CD1c-positive myeloid dendritic cell (primary cell): ENCODE results near the gene NOP16.
"Not testable (repeated sequence)": the region's sequence is repeated elsewhere in the genome, so short reads cannot be mapped to it uniquely, and the experiment has no call there.

Experiments
- DNase-seq: peaks from one replicate; pipeline ENCODE4 v3.0.0-alpha.2; 2016; ENCODE audit errors: extremely low spot score

NOP16 gene

GRCh38 chr5:176409765-176410164, 21.4 kb upstream of the NOP16 start:
- no peak for DNase-seq

- no peak for DNase-seq
These were observed 20.2 kb upstream of the NOP16 start for GRCh38 chr5:176408590-176408989.

GRCh38 chr5:176408252-176408573, 19.8 kb upstream of the NOP16 start:
- not testable (repeated sequence) for DNase-seq

GRCh38 chr5:176407456-176408251, 19.3 kb upstream of the NOP16 start:
- no peak for DNase-seq

GRCh38 chr5:176406436-176407052, 18.1 kb upstream of the NOP16 start:
- DNase-seq: no peak

- no peak for DNase-seq
These were observed 17.4 kb upstream of the NOP16 start for GRCh38 chr5:176405656-176406435.

- no peak for DNase-seq
These were observed 13.1 kb upstream of the NOP16 start for GRCh38 chr5:176401281-176402205.

GRCh38 chr5:176400382-176401156, 12.2 kb upstream of the NOP16 start:
- DNase-seq: no peak

- no peak for DNase-seq
These were observed 9.5 kb upstream of the NOP16 start for GRCh38 chr5:176397736-176398420.

- DNase-seq: no peak
These were observed 7.9 kb upstream of the NOP16 start for GRCh38 chr5:176396330-176396729.

- DNase-seq: no peak
These were observed 6.7 kb upstream of the NOP16 start for GRCh38 chr5:176394881-176395675.

GRCh38 chr5:176394096-176394495, 5.7 kb upstream of the NOP16 start:
- no peak for DNase-seq

GRCh38 chr5:176392526-176392925, 4.1 kb upstream of the NOP16 start:
- no peak for DNase-seq

GRCh38 chr5:176391999-176392398, 3.6 kb upstream of the NOP16 start:
- DNase-seq: peak; percentile 83

- no peak for DNase-seq
These were observed 3.1 kb upstream of the NOP16 start for GRCh38 chr5:176391479-176391878.

GRCh38 chr5:176389135-176390123, 1.0 kb upstream of the NOP16 start:
- peak; percentile 48 for DNase-seq

GRCh38 chr5:176388003-176388443, 375 bp downstream of the NOP16 start:
- peak; percentile 7 for DNase-seq

- DNase-seq: no peak
These were observed 943 bp downstream of the NOP16 start for GRCh38 chr5:176387384-176387925.
